Measurements from ENCODE around the gene PAX7. TPM values are rescaled to one million over a fixed set of nuclear protein-coding genes. Genes with fewer than 3 reads are reported as not detected.

PAX7 gene
- total RNA-seq, 4 donors from 2014 or later: not detected

DNA sequence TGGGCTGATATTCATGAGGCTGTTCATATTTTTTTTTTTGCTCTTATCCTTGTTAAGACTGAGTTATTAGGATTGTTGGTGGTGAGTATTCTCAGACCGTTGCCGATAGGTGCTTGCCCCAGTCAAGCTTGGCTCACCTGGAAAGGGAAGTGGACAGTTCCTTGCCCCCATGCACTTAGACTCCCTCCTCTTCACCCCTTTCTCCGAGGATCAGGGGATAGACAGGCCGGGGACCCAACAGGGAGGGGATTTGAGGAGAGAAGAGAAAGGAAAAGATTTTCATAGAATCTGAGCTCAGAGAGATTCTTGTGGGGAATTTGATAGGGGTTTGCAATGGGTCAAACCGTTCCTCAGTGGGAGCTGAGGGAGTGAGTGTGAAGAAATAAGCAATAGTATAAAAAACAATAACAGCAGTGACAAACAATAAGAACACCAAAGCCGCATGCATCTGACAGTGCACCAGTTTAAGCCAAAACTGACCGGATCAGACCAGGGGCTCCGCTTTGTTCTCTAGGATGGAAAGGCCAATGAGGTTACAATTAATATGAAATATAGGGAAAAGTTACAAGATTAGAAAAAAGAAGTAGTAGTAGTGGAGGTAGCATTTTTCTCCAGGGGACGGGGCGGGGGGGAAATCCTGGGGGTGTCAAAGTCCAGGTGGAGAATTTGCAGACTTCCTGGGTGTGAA is 8.9 kb downstream of the PAX7 start:
- TF ChIP-seq, protein P1, sequence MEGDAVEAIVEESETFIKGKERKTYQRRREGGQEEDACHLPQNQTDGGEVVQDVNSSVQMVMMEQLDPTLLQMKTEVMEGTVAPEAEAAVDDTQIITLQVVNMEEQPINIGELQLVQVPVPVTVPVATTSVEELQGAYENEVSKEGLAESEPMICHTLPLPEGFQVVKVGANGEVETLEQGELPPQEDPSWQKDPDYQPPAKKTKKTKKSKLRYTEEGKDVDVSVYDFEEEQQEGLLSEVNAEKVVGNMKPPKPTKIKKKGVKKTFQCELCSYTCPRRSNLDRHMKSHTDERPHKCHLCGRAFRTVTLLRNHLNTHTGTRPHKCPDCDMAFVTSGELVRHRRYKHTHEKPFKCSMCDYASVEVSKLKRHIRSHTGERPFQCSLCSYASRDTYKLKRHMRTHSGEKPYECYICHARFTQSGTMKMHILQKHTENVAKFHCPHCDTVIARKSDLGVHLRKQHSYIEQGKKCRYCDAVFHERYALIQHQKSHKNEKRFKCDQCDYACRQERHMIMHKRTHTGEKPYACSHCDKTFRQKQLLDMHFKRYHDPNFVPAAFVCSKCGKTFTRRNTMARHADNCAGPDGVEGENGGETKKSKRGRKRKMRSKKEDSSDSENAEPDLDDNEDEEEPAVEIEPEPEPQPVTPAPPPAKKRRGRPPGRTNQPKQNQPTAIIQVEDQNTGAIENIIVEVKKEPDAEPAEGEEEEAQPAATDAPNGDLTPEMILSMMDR (IDR thresholded peaks at IDR 0.05): no peak
- TF ChIP-seq POLR2A (IDR thresholded peaks at IDR 0.05): no peak
- no peak for DNase-seq
- peaks cover 0 to 97% of the 10 kb centered on the region in 2 donors for H3K27me3 ChIP-seq
- intact Hi-C loops (cut with DNase I; ENCODE audit: low total_unique reads): no loop called here
- H3K27ac ChIP-seq: no peak overlapping the region
- H3K9me3 ChIP-seq: no peaks in the 10 kb centered on the region
- H3K4me3 ChIP-seq: no peak overlapping the region
- no peaks in the 10 kb centered on the region for H3K4me1 ChIP-seq
- H3K36me3 ChIP-seq: no peaks in the 10 kb centered on the region

DNA sequence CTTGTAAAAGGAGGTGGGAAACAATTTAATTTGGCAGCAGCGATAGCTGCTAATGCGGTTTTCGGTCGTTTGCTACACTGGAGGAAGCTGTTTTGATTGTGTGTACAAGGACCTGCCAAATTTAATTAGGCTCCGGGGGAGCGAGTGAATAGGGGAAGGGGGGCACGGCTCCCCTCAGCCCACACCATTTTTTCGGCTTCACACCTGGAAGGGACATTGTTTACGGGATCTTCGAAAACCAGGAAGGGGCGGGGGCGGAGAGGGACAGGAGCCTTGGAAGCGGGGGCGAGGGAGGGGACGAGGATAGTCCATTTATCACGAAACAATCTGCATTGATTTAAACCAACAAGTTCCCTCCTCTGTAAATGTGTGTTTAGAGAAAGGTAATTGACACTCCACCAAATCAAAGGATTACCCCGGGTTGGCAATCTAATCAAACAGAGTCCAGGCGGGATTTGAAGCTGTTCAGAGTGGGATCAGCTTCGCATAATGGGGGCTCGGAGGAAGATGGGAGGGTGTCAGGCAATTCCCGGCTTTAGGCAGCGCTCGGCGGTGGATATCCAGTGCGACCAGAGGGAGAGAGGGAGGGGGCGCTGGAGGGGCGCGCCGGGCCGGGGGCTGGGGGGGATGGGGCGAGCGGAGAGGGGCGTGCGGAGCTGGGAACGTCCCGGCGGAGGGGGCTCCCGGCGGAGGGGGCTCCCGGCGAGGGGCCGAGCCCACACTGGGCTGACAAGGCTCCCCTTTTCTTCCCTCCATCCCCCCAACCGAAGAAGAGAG is 9.8 kb downstream of the PAX7 start:
- DNase-seq: no peak
- Histone ChIP-seq H3K4me3 (no peak overlapping the region), H3K27ac (no peak overlapping the region), H3K36me3 (no peaks in the 10 kb centered on the region), H3K4me1 (no peaks in the 10 kb centered on the region), H3K27me3 (peaks cover 0 to 97% of the 10 kb centered on the region in 2 donors), H3K9me3 (no peaks in the 10 kb centered on the region)
- intact Hi-C loops (cut with DNase I; ENCODE audit: low total_unique reads): no loop called here
- no peak for TF ChIP-seq POLR2A (IDR thresholded peaks at IDR 0.05)
- TF ChIP-seq, protein P1 (IDR thresholded peaks at IDR 0.05): no peak

DNA sequence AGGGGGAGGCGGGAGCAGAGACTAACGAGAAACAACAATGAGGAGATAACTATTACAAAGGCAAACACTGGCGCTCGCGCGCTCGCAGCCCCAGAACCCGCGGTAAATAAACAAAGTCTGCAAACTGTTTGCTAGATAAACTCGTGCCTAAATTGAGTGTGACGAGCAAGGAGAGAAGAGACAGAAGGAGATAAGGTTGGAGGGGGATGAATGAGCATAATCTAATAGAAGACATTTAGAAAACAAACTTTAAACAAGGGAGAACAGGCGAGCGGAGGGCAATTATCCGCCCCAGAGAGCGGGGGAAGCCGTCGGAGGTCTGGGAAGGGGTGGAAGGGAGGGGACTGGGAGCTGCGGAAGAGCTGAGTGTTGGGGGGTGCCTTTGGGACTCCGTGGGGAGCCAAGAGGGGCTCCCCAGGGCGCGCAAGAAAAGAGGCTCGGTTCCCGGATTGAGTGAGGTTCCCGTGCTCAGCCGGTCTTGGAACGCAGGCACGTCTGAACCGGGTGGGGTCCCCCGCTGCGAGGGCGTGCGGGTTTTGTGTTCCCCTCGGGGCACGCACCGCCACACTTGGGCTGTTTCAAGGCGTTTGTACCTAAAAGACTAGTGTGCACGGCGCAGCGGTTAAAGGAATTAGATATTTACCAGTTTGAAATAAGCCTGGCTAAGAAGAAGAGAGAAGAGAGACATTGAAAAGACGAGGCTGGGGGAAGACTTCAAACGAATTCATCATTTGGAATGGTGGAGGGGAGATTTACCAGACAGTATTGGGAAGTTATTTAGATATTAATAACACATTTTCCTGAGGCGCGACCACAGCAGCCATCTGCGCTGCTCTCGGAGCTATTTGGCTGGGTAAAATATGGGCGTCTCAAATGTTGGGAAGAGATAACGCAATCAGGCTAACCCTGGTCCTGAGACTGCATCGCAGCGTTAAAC is 10.6 kb downstream of the PAX7 start:
- H3K36me3 ChIP-seq: no peaks in the 10 kb centered on the region
- H3K4me1 ChIP-seq: no peaks in the 10 kb centered on the region
- no peak for DNase-seq

DNA sequence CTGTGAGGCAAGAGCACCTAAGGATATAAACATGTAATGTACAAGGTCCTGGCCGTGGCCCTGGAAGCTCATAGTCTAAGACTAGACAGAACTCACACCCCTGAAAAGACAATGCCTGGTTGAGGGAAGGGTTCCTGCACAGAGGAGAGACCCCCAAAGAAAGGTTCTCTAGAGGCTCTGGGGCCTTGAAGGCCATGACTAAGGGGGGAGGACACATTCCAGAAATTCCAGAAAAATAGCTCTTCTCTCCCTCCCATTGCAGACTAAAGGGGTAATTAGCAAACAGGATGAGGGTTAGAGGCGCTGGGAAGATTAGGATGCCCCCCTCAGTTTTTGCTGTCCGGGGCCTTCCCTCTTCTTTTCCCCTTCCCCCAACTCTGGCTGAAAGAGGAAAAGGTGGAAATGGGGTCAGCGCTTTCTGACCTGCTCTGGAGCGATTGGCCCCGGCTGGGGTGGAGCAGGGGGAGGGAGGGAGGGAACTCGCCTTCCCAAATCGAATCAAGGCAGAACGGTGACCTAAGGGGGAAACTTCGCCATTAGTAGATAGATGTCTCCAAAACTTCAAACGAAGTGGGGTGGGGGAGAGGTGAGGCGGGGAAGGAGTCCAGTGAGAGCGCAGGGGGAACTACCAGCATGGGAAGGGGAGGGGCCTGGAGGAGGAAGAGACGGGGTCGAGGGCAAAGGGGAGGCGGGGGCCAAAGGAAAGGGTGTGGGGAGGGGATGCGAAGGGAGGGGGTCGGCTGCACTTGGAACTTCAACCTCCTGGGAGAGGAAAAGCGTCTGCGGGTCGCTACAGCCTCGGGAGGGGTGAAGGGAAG is 11.8 kb downstream of the PAX7 start:
- H3K4me1 ChIP-seq: no peaks in the 10 kb centered on the region
- DNase-seq: no peak
- TF ChIP-seq POLR2A (IDR thresholded peaks at IDR 0.05): no peak
- TF ChIP-seq, protein P1 (IDR thresholded peaks at IDR 0.05): no peak
- H3K27me3 ChIP-seq: peaks cover 4 to 92% of the 10 kb centered on the region in 2 donors
- no peaks in the 10 kb centered on the region for H3K36me3 ChIP-seq
- H3K4me3 ChIP-seq: no peak overlapping the region
- no peak overlapping the region for H3K27ac ChIP-seq
- no peaks in the 10 kb centered on the region for H3K9me3 ChIP-seq
- intact Hi-C loops (cut with DNase I; ENCODE audit: low total_unique reads): no loop called here

More for the DNA sequence above, 10.6 kb downstream of the PAX7 start:
- Histone ChIP-seq H3K9me3 (no peaks in the 10 kb centered on the region), H3K27me3 (peaks cover 1 to 97% of the 10 kb centered on the region in 2 donors), H3K27ac (no peak overlapping the region), H3K4me3 (no peak overlapping the region)
- intact Hi-C loops (cut with DNase I; ENCODE audit: low total_unique reads): no loop called here
- TF ChIP-seq POLR2A (IDR thresholded peaks at IDR 0.05): no peak
- TF ChIP-seq, protein P1 (IDR thresholded peaks at IDR 0.05): no peak

All from uterus (tissue), 4 donors.